Ishikawa (cell line): ENCODE measurements around the gene APBA1.

Experiments
- CREB1 ChIP-seq: IDR thresholded peaks from 2 replicates; pipeline ENCODE4 v1.6.1; 2012; ENCODE audit warnings: low read depth
- RAD21 ChIP-seq: IDR thresholded peaks from 2 replicates; pipeline ENCODE4 v1.6.1; 2012; ENCODE audit warnings: low read depth
- REST ChIP-seq: IDR thresholded peaks from 2 replicates; pipeline ENCODE4 v1.6.1; 2012; ENCODE audit warnings: low read depth, mild to moderate bottlenecking
- TEAD4 ChIP-seq: IDR thresholded peaks from 2 replicates; pipeline ENCODE4 v1.6.1; 2012
- YY1 ChIP-seq: IDR thresholded peaks from 2 replicates; pipeline ENCODE4 v1.6.1; 2012; ENCODE audit warnings: low read depth

DNA sequence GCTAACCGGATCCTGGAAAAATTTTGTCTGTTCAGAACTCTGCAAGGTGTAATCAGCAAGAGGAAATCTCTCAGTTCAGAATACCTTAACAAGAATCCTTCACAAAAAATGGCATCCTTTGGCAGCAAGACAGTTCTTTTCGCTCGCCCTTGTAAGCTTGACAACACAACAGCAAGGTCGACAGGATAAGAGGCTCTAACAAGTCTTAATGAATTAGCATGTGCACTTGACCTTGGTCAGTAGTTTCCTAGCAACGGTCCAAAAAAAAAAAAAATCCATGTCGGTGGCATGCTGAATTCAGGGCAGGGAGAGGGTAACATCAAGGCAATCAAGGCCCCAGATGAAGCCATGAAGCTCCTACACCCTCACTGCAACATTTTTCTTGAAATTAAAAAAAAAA is 172.8 kb downstream of the APBA1 start:
- TF ChIP-seq CREB1: no peak
- TF ChIP-seq YY1: no peak
- no peak for TF ChIP-seq REST
- no peak for TF ChIP-seq RAD21
- TF ChIP-seq TEAD4: no peak
